Epithelial cell of proximal tubule (primary cell): ENCODE data around the gene PPP2R2D. TPM values are rescaled to one million over a fixed set of nuclear protein-coding genes. Genes with fewer than 3 reads are reported as not detected.

ENCODE experiments used
- DNase-seq: peaks from one replicate; pipeline ENCODE4 v3.0.0-alpha.2; 2011; ENCODE audit warnings: low read depth
- H3K4me3 ChIP-seq: 2 replicates; pipeline ENCODE4 v1.5.1; 2011; ENCODE audit warnings: low read depth, mild to moderate bottlenecking, low read length
- CTCF ChIP-seq: conservative IDR thresholded peaks from 2 replicates; pipeline ENCODE4 v1.5.1; 2012; ENCODE audit warnings: low read depth, mild to moderate bottlenecking, low read length
- total RNA-seq: library from RNA; depleted of rRNA; stranded (reverse); fragments of >200 nt; gene quantifications from 2 replicates; pipeline ENCODE4 v1.2.3, GENCODE V29; 2015

Gene PPP2R2D
- total RNA-seq, 1 donor from 2014 or later: 28.6 TPM

GRCh38 chr10:131909014-131909808 is 8.4 kb downstream of the PPP2R2D start:
- no peak for DNase-seq
- no peak overlapping the region for H3K4me3 ChIP-seq
- no peak for TF ChIP-seq CTCF

- TF ChIP-seq CTCF: no peak
- H3K4me3 ChIP-seq: no peak overlapping the region
- no peak for DNase-seq
Observed at GRCh38 chr10:131909929-131910328, 9.1 kb downstream of the PPP2R2D start.

- no peak for DNase-seq
- no peak for TF ChIP-seq CTCF
Observed at GRCh38 chr10:131910663-131911314, 10.0 kb downstream of the PPP2R2D start.

GRCh38 chr10:131911451-131911850 is 10.6 kb downstream of the PPP2R2D start:
- H3K4me3 ChIP-seq: no peak overlapping the region
- no peak for DNase-seq
- no peak for TF ChIP-seq CTCF

More at GRCh38 chr10:131910663-131911314, 10.0 kb downstream of the PPP2R2D start:
- no peak overlapping the region for H3K4me3 ChIP-seq

GRCh38 chr10:131912620-131913019 is 11.8 kb downstream of the PPP2R2D start:
- no peak for TF ChIP-seq CTCF
- DNase-seq: no peak
- H3K4me3 ChIP-seq: no peak overlapping the region

- TF ChIP-seq CTCF: no peak
- no peak for DNase-seq
- H3K4me3 ChIP-seq: no peak overlapping the region
Observed at GRCh38 chr10:131915484-131915883, 14.7 kb downstream of the PPP2R2D start.
